ENCODE results near the gene DTD1. TPM values are rescaled to one million over a fixed set of nuclear protein-coding genes. Genes with fewer than 3 reads are reported as not detected.

The DTD1 gene
- total RNA-seq, 1 donor from 2014 or later: 23.7 TPM

DNA sequence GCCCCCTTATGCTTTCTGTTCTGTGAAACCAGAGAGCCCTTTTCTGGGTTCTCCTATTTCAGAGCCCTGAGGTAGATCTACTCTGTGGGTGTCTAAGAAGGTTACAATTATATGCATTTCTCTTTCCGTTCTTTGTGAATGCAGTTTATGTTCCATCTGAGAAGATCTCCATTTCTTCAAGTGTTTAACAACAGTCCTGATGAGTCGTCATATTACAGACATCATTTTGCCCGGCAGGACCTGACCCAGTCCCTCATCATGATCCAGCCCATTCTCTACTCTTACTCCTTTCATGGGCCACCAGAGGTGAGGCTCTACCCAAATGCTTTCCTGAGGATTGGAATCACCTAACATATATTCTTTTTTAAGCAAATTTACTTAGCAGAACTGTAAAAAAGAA is 39.4 kb upstream of the DTD1 start:
- Mint-ChIP-seq H3K36me3 (peaks cover 20% of the 10 kb centered on the region), H3K4me1 (no peaks in the 10 kb centered on the region), H3K4me3 (no peak overlapping the region), H3K9me3 (no peaks in the 10 kb centered on the region), H3K27ac (no peak overlapping the region), H3K27me3 (ENCODE audit: low read depth) (no peaks in the 10 kb centered on the region)
- TF ChIP-seq, protein P1, sequence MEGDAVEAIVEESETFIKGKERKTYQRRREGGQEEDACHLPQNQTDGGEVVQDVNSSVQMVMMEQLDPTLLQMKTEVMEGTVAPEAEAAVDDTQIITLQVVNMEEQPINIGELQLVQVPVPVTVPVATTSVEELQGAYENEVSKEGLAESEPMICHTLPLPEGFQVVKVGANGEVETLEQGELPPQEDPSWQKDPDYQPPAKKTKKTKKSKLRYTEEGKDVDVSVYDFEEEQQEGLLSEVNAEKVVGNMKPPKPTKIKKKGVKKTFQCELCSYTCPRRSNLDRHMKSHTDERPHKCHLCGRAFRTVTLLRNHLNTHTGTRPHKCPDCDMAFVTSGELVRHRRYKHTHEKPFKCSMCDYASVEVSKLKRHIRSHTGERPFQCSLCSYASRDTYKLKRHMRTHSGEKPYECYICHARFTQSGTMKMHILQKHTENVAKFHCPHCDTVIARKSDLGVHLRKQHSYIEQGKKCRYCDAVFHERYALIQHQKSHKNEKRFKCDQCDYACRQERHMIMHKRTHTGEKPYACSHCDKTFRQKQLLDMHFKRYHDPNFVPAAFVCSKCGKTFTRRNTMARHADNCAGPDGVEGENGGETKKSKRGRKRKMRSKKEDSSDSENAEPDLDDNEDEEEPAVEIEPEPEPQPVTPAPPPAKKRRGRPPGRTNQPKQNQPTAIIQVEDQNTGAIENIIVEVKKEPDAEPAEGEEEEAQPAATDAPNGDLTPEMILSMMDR (IDR thresholded peaks at IDR 0.05; ENCODE audit: unreplicated experiment): no peak
- DNase-seq (ENCODE audit: low spot score in 2 of 2, unreplicated experiment in 2 of 2): no peak

DNA sequence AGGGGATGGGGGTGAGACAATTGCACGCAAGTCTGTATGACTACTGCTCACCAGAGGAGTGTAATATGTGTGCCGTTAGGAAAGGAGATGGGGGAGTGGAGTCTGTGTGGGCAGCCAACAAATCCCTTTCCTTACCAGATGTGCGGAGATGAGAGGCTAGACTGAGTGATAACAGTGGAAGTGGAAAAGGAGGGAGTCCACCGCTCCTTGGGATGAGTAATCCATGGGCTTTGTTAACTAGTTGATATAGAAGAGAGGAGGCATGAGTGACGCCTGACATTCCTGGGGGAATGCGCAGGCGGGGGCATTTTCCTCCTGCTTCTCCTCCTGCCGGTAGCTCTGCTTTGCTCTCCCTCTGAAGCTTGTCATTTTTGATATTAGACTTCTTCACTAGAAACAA is 34.1 kb upstream of the DTD1 start:
- DNase-seq (ENCODE audit: low spot score in 2 of 2, unreplicated experiment in 2 of 2): no peak
- peaks cover 48% of the 10 kb centered on the region for H3K36me3 Mint-ChIP-seq
- no peaks in the 10 kb centered on the region for H3K9me3 Mint-ChIP-seq
- no peaks in the 10 kb centered on the region for H3K27me3 Mint-ChIP-seq (ENCODE audit: low read depth)
- TF ChIP-seq, protein P1 (IDR thresholded peaks at IDR 0.05; ENCODE audit: unreplicated experiment): no peak
- no peak overlapping the region for H3K4me3 Mint-ChIP-seq
- H3K4me1 Mint-ChIP-seq: no peaks in the 10 kb centered on the region
- no peak overlapping the region for H3K27ac Mint-ChIP-seq

DNA sequence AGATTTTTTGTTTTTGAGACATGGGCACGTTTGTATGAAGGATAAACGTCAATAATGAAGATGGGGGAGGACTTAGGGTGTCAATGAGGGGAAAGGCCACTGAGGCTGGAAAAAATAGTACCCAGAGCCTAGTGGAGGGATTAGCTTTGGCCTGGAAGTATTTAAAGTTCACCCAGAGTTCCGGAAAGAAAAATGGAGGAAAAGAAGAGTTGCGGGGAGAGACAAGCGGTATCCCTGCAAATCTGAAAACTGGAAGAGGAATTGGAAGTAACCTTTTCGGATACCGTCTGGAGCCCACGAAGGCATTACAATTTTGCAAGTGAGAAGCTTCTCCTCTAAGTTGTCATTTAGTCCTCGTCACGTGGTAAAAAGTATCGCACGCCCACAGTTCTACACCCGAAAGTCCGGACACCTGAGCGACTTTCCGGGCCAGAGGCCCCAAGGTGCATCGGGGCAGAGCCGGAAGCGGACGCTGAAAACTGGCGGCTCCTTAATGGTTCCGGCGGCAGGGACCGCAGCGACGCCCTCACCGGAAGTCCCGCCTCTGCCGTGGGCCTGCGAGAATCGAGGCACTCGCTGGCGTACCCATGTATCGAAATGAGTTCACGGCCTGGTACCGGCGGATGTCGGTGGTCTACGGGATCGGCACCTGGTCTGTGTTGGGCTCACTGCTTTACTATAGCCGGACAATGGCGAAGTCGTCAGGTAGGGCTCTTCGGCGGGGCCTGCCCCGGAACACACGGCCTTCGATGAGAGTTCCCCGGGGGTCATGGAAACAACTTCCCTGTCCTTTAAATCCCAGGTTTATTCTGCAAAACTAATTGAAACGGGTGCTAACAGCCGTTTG is 20.7 kb upstream of the DTD1 start, which contains the start of gene SMIM26:
Gene SMIM26, plus strand, starts transcription at position 541 of the 847 bp plus-strand sequence. Its CDS starts 47 bp downstream, at position 588.
- peak; percentile 70 to 83 for DNase-seq (ENCODE audit: low spot score in 2 of 2, unreplicated experiment in 2 of 2)
- H3K36me3 Mint-ChIP-seq: peaks cover 28% of the 10 kb centered on the region
- peaks cover 4% of the 10 kb centered on the region for H3K9me3 Mint-ChIP-seq
- H3K27me3 Mint-ChIP-seq (ENCODE audit: low read depth): no peaks in the 10 kb centered on the region
- peak within 1 kb of the TSS; percentile 92 for H3K4me3 Mint-ChIP-seq
- peak within 1 kb of the TSS; percentile 99 for H3K27ac Mint-ChIP-seq
- TF ChIP-seq, protein P1 (IDR thresholded peaks at IDR 0.05; ENCODE audit: unreplicated experiment): no peak
- H3K4me1 Mint-ChIP-seq: peaks cover 17% of the 10 kb centered on the region

DNA sequence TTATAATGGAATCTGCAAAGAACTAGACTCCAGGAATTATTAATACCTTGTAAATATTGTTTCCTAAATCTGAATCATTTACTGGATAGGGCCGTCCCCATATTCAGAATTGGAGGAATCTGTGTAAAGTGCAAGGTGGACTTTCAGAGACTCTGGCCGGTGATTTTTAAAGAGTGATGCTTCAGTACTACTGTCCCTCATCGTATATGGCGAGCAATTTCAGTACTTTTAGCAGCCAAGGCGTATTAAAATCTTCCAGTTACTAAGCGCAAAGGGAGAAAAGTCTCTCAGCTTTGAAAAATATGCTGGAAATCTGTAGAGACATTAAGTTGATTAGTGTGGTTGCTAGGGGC is 20.1 kb upstream of the DTD1 start:
- peaks cover 28% of the 10 kb centered on the region for H3K36me3 Mint-ChIP-seq
- peak overlapping the region; percentile 92 for H3K4me3 Mint-ChIP-seq
- peaks cover 4% of the 10 kb centered on the region for H3K9me3 Mint-ChIP-seq
- no peaks in the 10 kb centered on the region for H3K27me3 Mint-ChIP-seq (ENCODE audit: low read depth)
- no peak for DNase-seq (ENCODE audit: low spot score in 2 of 2, unreplicated experiment in 2 of 2)
- H3K27ac Mint-ChIP-seq: peak overlapping the region; percentile 99
- TF ChIP-seq, protein P1 (IDR thresholded peaks at IDR 0.05; ENCODE audit: unreplicated experiment): no peak
- peaks cover 17% of the 10 kb centered on the region for H3K4me1 Mint-ChIP-seq

DNA sequence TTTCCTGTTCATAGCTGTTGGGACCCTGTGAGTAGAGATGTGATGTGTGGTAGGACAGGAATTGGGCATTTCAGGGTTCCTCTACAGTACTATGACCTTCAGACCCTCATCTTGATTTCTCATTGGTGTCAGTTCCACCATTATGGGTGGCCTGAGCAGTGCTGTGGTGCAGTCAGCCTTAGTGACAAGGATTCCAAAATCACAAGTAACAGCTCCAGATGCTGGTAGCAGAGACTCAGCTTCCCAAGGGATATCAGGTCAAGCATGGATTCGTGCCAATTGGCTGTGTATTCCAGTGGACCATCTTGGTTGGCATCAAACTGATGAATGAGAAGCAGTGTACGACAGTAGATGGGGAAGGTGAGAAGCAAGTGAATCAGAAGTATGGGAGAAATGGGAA is 16.8 kb upstream of the DTD1 start:
- DNase-seq (ENCODE audit: low spot score in 2 of 2, unreplicated experiment in 2 of 2): no peak
- TF ChIP-seq, protein P1 (IDR thresholded peaks at IDR 0.05; ENCODE audit: unreplicated experiment): no peak
- Mint-ChIP-seq H3K27me3 (ENCODE audit: low read depth) (no peaks in the 10 kb centered on the region), H3K36me3 (peaks cover 24% of the 10 kb centered on the region), H3K4me3 (no peak overlapping the region), H3K4me1 (peaks cover 17% of the 10 kb centered on the region), H3K9me3 (peaks cover 4% of the 10 kb centered on the region), H3K27ac (no peak overlapping the region)

Measured in mesothelial cell of epicardium (in vitro differentiated cells).